GM18517 (cell line): ENCODE results near the gene KDM1A.

ENCODE experiments used
- ATAC-seq: cut with Tn5 transposase; IDR thresholded peaks from one replicate; pipeline ENCODE4 v1.9.1; 2021; ENCODE audit warnings: mild to moderate bottlenecking, moderate library complexity; ENCODE audit not compliant: unreplicated experiment

Gene KDM1A

DNA sequence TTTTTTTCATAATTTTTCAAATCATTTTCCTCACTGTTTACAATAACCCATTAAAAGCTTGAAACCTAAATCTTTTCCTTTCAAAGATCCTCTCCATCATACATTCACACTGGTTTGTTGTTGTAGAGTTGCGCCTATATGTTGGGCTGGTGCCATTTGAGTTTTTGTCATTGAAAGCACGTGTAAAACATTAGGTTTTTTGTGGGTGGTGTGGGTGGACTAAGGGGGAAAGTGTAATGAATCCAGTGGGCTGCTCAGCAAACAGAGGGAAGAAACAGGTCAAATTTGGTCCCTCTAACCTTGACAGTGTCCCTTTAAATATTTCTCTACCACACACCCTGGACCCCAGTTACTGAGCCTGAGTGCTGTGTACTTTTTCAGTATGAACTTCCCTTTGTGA, 46.8 kb downstream of the KDM1A start:
- no peak for ATAC-seq

DNA sequence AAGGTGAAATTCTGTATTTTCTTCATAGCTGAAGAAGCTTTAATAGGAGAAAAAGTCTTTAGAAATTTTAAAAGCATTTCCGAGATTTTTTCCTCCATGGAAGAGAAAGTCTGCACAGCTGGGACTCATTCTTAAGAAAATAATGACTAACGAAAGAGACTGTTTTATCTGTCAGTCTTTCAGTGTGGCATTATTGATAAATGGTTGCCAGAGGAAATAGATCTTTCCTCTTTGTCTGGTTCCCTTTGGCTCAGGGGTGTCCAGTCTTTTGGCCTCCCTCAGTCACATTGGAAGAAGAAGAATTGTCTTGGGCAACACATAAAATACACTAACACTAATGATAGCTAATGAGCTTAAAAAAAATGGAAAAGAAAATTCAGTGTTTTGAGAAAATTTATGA, 49.9 kb downstream of the KDM1A start:
- ATAC-seq: no peak

DNA sequence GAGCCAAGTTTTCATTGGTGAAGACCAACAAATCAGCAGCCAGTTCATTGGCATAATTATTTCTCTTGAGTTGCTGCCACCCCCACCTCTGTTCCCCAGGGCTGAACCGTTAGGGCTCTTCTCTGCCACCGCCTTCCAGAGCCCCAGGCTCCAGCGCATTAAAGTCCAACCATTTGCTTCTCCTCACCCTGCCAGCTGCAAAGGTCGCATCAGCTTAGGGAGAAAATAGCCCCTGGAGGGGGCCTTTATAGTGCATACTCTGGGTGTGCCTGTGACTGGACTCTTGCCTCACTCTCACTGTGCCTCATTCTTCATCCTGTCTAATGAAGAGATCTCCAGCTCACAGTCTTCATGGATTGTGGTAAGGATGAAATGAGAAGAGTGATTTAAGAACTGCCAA, 50.4 kb downstream of the KDM1A start:
- no peak for ATAC-seq

DNA sequence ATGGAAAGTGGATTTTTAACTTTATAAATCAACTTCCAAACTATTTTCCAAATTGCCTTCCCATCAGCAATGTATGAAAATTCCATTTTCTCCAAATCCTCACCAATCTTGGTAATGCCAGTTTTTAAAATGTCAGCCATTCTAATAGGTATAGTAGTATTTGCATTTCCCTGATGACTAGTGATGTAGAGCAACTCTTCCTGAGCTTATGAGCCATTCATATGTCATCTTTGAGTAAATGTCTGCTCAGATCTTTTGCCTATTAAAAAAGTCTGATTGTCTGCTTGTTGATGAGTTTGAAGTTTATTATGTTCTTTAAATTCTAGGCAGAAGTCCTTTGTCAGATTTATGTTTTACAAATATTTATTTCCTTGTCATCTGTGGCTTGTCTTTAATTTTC, 54.7 kb downstream of the KDM1A start:
- no peak for ATAC-seq

DNA sequence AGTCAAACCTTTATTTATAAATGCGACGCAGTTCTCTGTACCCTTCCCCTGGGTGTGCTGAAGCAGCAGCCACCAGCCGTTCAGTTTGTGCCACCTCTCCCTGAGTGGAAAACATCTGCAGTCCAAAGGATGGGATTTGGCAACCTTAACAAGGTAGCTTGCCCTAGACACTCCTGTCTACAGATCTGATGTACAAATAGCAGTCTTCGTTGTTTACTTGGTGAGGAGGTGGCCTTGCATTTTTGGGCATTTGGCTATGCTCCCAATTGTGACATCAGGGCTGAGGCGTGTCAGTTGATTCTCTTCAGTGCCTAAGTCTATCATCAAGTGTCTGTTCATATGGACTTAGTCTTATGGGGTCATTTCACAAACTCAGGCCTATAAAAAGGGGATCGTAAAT, 59.8 kb downstream of the KDM1A start:
- no peak for ATAC-seq

DNA sequence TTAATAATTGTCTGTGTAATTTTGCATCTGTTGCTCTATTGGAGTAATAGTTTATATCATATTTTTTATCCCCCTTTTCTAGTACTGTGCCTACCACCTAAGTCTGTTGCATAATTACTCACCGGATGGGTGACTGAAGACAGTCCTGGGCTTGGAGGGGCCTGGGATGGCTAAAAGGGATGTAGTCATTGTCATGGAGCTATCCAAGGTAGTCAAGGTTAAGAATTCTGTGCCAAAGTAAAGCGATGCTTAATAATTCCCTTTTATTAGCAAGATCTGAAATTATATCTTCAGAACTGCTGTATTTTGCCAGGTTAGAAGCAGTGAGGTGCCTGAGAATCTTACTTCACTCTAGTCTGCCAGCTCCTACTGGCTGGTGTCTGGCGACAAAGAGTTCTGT, 61.6 kb downstream of the KDM1A start:
- no peak for ATAC-seq

DNA sequence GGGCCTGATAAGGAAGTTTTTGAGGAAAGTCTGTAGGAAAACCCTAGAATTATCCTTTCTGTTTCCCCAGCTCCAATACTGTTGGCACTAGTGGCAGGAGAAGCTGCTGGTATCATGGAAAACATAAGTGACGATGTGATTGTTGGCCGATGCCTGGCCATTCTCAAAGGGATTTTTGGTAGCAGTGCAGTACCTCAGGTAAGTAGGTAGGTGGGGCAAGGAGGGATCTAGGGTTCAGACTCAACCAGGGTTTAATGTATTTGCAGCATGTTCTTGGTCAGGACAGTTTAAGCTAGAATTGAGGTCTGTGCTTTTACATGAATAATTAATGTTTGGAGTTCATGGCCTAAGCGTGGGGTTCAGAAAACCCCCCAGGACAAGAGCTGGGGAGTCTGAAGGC, 62.1 kb downstream of the KDM1A start:
- ATAC-seq: no peak

DNA sequence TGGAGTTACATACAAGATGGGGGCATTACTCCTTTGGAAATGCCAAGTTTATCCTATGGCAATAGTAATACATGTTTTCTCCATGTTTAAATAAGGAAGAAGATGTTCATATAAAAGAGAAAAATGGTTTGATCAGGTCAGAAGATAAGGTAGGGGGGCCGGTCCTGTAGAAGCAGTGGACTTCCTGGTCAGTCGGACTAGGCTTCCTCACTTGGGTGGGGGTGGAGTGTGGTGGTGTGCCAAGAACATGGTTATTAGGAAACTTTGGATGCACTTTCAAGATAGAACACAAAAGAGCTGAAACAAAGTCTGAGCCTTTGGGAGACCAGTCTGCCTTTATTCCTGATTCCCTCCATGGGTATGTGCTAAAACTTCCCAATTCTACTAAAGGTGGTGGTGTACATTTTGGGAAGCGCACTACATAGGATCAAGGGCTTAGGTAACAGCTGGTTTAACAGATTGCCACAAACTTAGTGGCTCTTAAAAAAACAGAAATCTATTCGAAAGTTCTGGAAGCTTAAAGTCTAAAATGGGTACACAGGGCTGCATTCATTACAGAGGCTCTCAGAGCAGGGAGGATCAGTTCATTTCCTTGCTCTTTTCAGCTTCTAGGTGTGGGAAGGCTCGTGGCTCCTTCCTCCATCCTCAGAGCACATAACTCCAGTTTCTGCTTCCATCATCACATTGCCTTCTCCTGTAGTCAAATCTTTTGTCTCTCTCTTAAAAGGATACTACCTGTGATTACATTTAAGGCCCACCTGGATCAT, 64.6 kb downstream of the KDM1A start:
- ATAC-seq: no peak

DNA sequence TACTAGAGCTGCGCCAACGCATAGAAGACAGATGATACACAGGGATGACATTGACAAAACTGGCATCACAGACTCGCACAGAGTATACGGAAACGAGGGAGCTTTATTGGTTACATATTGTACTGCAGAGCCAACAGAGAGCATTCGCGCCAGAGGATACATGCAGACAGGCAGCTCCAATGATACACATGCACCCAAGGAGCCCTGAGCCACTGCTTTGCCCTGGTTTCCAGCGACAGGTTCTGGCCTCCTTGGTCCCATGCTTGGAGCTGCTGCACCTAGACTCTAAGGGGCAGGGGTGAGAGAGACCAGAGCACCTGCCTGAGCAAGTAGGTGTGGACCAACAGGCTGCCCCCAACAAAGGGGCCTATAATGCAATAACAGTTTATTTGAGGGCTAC, 65.6 kb downstream of the KDM1A start:
- no peak for ATAC-seq

DNA sequence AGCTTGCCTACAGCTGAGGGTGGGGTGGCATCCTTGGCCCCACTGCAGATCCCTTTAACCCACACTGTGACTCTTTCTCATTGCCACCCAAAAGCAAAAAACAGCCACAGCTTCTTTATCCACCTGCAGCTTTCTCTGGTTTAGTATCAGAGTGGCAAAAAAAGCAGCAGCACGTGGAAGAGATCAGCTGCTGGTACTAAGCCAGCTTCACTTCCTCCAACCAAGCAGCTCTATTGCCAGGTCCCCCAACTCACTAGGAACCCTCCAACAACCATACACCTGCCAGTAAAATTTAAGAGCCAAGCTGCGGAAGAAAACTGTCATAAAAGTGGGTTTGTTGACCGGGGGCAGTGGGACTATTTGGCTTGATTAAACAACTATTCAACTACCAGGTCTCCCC, 66.4 kb downstream of the KDM1A start:
- ATAC-seq: no peak

DNA sequence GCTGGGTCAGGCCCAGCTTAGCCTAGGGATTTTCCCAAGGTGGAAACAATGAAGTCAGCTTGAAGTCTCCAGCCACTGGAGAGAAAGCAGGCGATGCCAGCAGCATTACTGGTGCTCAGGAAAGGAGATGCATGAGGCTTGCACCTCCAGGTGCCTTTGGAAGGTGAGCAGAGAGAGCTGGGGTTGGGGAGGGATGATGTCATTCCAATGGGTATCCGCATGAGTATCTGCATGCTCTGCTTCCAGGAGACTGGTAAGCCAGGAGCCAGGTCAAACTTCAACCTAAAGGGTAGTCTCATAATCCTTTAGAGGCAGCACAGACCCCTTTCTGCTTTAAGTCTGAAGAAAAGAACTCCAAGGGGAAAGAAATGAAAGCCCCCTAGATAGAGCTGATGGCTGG, 68.8 kb downstream of the KDM1A start:
- ATAC-seq: no peak

DNA sequence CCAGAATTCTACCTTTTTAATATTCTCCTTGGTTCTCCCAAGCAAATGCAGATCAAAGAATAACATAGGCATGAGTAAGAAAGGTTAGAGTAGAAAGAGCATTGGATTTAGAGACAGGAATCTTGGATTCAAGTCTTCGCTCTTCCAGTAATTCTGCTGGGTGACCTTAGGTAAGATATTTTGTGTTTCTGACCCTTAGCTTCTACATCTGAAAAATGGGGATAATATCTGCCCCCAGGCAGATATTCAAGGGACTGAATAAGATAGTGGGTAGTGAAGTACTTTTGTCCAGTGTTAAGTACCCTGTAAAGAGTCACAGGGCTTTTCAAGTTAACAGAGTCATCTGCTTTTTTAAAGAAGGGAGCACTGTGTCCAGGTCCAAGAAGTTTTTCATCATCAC, 70.8 kb downstream of the KDM1A start:
- no peak for ATAC-seq

DNA sequence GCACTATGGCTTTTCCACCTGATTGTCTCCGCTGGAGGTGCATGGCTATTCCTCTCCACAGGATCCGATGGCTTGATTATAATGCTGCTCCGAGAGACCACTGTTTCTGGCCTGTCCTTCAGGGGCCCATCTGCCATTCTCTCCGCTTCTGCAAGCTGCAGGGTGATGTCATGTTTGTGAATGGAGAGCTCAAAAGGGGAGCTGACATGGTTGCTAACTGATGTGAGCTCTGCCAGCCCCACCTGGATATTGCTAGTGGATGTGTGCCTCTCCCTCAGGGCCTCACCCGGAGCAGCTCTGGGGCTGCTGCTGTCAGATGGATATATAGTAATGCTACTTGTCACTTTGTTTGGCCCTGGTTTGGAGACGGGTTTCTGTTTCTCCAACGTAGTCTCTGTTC, 72.3 kb downstream of the KDM1A start:
- no peak for ATAC-seq

DNA sequence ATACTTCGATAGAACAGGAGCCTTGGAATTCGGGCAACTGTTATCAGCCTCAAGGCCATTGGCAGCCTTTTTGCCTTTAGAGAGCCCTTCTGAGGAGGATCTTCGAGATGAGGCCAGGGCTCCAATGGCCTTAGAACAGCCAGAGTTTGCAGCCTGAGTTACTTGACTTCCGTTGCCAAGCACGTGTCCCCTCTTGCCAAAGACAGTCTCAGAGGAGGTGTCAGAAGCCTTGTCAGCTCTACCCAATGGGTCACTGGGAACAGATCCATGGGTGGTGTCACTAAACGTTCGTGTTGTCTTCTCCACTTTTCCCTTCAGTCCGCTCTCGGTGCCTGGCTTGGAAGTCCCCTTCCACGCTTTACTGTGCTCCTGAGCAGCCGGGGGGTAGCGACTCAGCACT, 73.2 kb downstream of the KDM1A start:
- no peak for ATAC-seq

DNA sequence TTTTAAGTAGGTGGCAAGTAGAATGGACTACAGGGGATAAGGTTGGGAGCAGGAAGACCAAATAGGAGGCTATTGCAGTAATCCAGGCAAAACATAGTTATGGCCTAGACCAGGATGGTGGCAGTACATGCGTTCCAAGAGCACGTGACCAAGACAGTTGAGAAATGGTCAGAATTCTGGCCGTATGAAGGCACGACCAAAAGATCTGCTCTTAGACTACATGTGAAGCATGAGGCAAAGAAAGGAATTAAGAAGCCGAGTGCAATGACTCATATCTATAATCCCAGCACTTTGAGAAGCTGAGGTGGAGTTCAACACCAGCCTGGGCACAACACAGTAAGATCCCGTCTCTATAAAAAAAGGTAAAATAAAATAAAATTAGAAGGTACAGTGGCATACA, 78.0 kb downstream of the KDM1A start:
- ATAC-seq: no peak

DNA sequence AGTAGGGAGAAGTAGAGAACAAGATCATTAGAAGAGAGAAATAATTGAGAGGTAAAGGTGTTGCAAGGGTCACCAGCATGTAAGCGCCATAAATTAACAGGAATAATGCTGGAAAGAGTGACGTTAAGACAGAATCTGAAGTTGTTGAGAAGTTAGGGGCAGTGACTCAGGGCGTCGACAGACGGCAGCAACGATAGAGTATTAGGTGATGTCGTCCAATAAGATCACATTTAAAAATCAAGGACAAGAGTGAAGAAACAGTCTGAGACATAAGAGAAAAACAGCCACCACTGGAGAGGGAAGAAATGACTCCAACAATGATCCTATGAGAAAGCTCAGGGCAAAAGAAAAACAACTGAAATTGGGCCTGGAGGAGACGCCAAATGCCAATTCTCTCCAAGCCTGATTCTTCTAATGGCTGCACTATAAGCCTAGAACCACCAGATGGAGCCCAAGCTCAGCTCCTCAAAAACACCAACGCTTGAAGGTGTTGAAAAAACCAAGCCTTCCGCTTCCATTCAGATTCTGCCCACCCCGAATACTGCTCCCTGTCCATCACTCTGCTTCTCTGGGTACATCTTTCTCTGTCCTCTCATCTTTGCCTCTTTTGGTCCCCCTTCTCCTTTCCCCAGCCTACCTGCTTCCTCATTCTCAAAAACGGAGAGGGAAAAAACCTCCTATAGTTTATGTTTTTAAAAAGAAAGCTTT, 79.3 kb downstream of the KDM1A start:
- ATAC-seq: no peak

DNA sequence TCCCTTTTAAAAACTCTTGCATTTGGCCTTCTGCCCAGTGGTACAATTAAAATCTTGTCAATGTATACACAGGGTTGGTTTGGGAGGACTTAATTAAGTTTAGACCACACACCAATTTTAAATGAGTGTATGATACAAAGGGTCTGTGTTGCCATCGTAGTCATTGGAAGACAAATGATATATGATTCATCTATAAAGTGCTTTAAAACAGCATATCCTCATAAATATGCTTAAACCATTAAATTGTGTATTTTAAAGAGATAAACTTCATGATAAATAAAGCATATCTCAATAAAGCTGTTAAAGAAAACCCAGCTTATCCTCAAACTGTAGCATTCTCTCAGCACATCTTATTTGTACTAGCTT, 79.9 kb downstream of the KDM1A start:
- no peak for ATAC-seq

DNA sequence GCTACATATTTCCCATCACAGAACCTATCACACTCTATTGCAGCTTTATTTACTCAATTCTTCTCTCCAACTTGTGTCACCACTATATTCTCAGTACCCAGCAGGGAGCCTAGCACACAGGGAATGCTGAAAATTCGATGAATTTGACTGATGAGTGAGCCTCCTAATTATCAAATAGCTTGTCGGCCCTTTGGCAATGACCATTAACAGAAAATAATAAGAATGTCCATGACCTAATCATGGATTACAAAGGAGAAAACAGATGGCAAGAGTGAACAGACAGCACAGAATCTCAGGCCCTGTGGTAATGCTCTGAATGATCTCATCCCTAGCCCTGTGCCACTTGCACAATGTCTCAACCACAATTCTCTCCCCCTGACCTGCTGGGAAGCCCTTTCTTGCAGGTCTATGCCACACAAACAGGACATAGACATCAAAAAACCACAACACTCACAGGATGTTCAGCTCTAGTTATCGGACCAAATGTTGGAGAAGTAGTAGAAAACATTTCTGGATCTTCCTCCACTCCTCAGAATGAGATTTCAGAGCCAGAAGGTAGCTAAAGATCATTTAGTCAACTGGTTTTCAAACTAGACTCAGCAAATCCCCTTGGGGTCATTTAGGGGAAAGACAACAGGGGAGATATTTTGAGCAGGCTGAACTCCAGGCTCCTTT, 80.9 kb downstream of the KDM1A start:
- no peak for ATAC-seq

DNA sequence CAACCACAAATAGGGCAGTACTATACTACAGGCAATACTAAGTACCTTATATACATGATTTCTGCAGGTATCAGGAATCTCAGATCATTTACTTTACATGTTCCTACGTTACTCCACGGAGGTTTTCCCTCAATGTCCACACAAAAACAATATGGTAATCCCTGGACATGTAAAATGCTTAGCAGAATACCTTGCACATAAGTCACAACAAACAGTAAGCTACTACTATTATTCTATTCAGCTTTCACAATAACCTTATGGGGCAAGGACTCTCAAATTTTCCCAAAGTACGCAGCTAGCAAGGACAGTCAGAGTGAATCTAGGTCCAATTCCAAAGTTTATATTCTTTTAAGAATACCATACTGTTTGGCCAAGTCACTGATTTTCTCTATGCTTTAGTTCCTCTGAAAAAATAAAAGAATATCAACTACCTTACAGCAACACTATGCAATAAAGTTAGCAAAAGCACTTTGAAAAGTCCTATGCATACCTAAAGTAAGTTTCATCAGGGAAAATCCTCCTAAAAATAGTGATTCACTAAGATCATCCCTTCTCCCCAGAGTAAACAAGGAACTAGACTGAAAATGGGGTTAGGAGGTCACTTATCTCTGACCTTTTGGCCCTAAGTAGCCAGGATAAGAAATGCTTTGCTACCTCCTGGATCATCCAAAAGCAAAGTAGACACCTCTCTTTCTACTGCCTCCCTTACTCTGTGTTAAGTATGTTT, 82.0 kb downstream of the KDM1A start:
- no peak for ATAC-seq

DNA sequence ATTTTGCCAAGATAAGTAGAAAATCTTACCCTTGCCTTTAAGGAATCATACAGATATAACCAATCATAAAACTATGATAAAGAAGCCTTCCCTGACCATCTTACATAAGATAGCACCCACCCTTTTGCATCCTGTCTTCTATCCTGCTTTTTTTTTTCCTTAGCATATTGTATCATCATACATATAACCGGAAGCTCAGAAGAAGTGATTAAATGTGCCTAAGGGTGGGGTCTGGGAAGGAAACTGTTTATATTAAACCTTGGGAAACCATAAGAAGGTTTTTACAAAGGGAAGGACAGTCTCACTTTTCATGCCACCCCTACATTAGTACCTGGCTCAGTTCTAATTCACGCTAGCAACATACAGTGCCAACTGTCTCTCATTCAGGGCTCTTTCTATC, 82.6 kb downstream of the KDM1A start:
- no peak for ATAC-seq

DNA sequence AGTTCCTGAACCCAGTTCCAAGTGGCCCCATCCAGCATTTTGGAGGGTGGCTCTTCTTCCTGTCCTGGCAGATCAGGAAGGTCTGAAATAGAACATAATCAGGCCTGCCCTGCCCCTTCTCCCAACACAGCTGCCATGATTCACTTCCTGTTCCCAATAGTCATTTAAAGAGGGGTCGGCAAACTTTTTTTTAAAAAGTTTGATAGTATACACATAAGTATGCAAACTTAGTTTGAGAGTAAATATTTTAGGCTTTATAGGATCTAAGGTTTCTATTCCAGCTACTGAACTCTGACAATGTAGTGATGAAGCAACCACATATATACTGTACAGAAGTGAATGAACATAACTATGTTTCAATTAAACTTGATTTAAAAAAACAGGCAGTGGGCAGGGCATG, 83.0 kb downstream of the KDM1A start:
- ATAC-seq: no peak
